ENCODE data around the gene ABLIM2.

DNA sequence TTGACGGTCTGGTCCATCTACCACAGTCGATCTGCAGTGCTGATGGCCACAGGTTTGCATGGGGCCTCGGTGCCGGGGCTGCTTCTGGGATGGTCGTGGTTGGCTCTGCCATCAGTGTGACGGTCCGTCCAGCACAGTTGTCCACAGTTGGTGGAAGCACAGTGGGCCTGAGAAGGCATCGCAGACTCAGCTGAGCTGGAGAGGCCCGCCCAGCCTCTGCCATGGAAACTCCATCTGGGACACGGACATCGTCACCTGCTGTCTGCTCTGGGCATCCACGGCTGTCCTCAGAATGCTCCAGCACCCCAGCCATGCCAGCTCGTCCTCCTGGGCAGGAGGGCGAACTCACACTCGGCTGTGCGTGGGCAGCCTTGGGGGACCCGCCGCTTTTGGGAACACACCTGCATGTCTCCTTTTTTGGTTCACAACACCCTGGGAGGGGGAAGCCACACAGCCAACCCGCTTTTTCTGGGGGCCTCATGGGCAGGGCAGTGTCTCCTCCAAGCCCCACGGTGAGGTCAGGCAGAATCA lies 33.0 kb downstream of the ABLIM2 start:
- TF ChIP-seq POLR2A (IDR thresholded peaks at IDR 0.05) (no peak), POLR2AphosphoS5 (IDR thresholded peaks at IDR 0.05) (no peak)
- TF ChIP-seq, protein P1, sequence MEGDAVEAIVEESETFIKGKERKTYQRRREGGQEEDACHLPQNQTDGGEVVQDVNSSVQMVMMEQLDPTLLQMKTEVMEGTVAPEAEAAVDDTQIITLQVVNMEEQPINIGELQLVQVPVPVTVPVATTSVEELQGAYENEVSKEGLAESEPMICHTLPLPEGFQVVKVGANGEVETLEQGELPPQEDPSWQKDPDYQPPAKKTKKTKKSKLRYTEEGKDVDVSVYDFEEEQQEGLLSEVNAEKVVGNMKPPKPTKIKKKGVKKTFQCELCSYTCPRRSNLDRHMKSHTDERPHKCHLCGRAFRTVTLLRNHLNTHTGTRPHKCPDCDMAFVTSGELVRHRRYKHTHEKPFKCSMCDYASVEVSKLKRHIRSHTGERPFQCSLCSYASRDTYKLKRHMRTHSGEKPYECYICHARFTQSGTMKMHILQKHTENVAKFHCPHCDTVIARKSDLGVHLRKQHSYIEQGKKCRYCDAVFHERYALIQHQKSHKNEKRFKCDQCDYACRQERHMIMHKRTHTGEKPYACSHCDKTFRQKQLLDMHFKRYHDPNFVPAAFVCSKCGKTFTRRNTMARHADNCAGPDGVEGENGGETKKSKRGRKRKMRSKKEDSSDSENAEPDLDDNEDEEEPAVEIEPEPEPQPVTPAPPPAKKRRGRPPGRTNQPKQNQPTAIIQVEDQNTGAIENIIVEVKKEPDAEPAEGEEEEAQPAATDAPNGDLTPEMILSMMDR (IDR thresholded peaks at IDR 0.05) = no peak
